ENCODE data around the gene RABL3. TPM values are rescaled to one million over a fixed set of nuclear protein-coding genes. Genes with fewer than 3 reads are reported as not detected.
"Not testable (repeated sequence)": the region's sequence is repeated elsewhere in the genome, so short reads cannot be mapped to it uniquely, and the experiment has no call there.

RABL3 gene, protein sequence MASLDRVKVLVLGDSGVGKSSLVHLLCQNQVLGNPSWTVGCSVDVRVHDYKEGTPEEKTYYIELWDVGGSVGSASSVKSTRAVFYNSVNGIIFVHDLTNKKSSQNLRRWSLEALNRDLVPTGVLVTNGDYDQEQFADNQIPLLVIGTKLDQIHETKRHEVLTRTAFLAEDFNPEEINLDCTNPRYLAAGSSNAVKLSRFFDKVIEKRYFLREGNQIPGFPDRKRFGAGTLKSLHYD
- 10 to 100 TPM; 21.2 to 31.3 (median 26.9) TPM for polyA plus RNA-seq (ENCODE audit: insufficient read depth in 1 of 5, insufficient read length in 5 of 5, low replicate concordance in 1 of 5)
- long read RNA-seq, donor 1, partial matches to known transcripts = 44 of 48 reads
- long read RNA-seq, donor 1, other reads (novel, unspliced or antisense) = 0 of 48 reads
- long read RNA-seq, donor 2, partial matches to known transcripts = 0 of 3 reads
- long read RNA-seq, donor 2, other reads (novel, unspliced or antisense) = 0 of 3 reads
- long read RNA-seq, donor 3, partial matches to known transcripts = 0 of 4 reads
- long read RNA-seq, donor 3, other reads (novel, unspliced or antisense) = 0 of 4 reads
- long read RNA-seq, donor 4, partial matches to known transcripts = 0 of 5 reads
- long read RNA-seq, donor 4, other reads (novel, unspliced or antisense) = 0 of 5 reads
- long read RNA-seq, donor 5, transcript RABL3-201 (8 exons, 3,883 nt) = major isoform, 9 of 9 reads
- long read RNA-seq, donor 5, partial matches to known transcripts = 0 of 9 reads
- long read RNA-seq, donor 5, other reads (novel, unspliced or antisense) = 0 of 9 reads
- long read RNA-seq, donor 6, transcript RABL3-201 (8 exons, 3,883 nt) = major isoform, 8 of 8 reads
- long read RNA-seq, donor 6, partial matches to known transcripts = 0 of 8 reads
- long read RNA-seq, donor 6, other reads (novel, unspliced or antisense) = 0 of 8 reads
- long read RNA-seq, donor 7, transcript RABL3-201 (8 exons, 3,883 nt) = major isoform, 7 of 7 reads
- long read RNA-seq, donor 7, partial matches to known transcripts = 0 of 7 reads
- long read RNA-seq, donor 7, other reads (novel, unspliced or antisense) = 0 of 7 reads
- long read RNA-seq, donor 8, partial matches to known transcripts = 0 of 3 reads
- long read RNA-seq, donor 8, other reads (novel, unspliced or antisense) = 0 of 3 reads

DNA sequence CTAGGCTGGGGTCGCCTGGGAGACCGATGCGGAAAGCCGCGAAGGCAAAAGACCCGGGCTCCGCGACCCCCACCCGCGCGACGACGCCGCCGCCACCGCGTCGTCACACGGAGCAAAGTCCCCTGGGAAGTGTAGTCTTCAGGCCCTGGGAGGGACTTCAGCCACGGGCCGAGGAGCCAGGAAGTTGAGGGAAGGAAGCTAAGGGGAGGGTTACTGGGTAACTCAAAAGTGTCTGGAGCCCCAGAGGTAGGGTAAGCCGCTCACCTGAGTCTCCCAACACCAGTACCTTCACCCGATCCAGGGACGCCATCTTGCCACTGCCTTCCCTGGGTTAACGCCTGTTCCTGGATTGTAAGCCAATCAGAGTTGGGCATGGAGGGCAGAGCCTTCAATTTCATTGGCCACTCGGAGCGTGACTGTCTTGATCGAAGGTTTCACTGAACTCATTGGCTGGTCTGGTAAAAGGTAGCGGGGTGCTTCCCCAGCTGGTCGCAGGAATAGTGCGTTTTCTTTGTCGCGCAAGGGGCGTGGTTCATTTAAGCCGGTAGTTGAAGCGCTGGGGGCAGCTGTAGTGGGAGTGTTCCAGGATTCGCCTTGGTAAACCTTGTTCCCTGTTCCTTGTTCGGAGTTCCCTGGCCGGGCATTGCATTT is at the start of gene RABL3, which contains the start of gene GTF2E1:
RABL3 (minus strand) TSS at position 319 of the 651 bp plus-strand sequence; CDS start at position 310, 9 bp downstream.
GTF2E1 (plus strand) TSS at position 547 of the 651 bp plus-strand sequence. CDS start 7,809 bp downstream, outside the sequence.
- DNase-seq = peak; percentile 97 to 98

DNA sequence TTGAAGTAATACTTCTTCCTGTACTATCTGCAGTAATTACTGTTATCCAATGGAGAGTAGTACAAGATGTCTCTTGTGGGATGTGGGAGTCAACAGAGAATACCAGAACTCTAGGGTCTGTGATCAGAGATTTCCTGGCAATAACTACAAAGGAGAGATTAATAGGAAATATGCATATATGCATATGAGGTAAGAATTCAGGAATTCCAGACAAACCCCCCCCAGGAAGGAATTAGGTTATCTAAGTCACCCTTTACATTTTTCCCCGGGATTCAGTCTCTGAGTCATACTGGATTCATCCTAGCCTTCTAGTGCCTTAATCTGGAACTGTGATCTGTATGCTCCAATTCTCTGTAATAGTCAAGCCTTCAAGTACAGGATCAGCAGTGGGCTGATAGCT is 49.6 kb upstream of the RABL3 start:
- DNase-seq = no peak

DNA sequence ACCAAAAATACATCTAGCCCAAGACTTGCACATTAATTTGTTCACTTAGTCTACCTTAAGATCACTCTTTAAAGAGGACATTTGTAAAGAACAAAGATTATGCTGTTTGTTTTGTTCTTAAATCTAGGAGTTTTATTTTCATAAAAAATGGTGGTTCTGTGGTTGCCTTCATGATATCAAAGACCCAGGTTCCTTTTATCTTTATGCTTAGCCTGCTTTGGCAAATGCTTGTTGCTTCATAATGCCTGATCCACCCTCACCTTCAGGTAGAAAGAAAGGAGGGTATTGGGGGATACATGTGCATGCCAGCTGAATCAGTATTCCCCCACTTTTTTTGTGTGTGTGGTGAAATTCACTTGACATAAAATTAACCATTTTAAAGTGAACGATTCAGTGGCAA is 48.7 kb upstream of the RABL3 start:
- no peak for DNase-seq

DNA sequence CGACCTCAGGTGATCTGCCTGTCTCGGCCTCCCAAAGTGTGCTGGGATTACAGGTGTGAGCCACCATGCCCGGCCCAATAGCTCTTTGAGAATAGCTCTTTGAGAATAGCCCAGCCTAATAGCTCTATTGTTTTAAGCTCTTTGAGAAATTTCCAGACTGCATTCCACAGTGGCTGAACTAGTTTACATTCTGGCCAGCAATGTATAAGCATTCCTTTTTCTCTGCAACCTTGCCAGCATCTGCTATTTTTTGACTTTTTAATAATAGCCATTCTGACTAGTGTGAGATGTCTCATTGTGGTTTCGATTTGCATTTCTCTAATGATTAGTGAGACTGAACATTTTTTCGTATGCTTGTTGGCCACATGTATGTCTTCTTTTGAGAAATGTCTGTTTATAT is 43.5 kb upstream of the RABL3 start:
- not testable (repeated sequence) for DNase-seq

DNA sequence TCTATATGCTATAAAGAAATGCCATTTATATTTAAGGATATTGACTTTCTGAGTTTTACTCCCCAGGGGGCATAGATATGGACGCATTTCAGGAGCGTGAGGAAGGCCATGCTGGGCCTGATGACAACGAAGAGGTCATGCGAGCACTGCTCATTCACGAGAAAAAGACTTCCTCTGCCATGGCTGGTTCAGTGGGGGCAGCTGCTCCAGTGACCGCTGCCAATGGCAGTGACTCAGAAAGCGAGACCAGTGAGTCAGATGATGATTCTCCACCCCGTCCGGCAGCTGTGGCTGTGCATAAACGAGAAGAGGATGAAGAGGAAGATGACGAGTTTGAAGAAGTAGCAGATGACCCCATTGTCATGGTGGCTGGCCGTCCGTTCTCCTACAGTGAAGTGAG is 38.7 kb upstream of the RABL3 start:
- DNase-seq = no peak

DNA sequence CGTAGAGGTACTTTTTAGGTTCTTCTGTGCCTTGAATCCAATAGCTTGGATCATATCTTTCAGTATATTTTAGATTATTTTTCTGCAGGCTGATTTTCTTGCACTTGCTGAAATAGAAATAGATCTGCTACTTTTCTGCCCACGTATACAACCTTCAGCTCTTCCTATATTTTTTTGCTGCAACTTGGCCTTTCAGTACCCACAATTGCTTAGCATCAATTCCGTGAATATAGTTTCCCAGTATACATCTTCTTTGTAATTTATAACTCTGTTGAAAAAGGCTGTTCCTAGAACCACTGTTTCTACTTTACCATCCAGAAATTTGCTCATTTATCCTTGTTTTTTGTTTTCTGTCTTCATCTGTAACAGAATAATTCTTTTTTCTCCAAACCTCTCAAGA is 36.5 kb upstream of the RABL3 start:
- DNase-seq = no peak

DNA sequence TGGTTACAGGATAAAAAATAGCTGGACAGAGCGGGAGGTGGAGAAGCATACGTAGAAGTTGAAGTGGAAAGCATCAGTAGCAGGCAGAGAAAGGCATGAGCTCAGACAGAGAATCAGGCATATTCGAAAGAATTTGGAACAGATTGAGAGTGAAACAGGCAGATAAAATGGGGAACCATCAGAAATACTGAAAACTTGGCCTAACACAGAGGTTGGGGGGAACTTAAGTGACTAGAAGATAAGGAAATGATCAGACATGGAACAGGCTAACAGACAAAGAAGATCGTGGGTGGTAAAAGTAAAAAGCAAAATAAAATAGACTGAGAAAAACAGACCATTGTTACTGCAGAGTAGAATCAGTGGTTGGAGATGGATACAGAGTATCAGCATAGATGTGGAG is 33.1 kb upstream of the RABL3 start:
- no peak for DNase-seq

DNA sequence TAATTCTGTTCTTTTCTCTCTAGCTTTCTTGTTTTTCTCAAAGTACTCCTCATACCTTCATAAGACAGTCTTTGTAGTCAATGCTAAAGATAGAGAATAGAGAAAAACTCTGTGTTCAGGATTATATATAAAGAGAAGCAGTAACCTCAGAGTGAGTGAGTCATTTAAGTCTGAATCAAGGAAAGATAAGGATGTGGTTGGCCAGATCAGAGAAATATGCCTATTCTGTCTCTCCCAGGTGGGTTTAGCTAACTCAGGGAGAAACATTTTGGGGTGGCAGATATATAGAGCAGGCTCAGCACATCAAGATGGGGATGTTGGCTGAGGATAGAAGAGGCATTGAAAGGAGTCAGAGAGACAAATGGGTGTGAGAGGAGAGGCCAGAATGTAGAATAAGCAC is 31.6 kb upstream of the RABL3 start:
- no peak for DNase-seq

DNA sequence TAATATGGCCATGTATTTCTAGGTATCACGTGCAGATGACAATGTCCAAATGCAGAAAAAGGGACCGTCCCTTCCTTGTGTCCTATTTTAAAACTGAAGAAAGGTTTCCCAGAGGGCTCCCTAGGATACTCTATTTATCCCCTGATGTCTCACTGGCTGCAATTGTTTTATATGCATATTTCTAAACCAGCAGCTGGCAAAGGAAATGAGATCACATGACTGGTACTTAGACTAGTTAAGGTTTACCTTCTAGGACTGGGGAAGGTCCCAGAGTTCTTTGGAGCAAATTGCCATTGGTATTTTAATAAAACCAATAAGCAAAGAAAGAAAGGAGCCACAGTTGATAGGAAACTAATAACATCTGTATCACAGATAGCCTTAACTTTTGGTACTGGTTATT is 29.8 kb upstream of the RABL3 start:
- no peak for DNase-seq

DNA sequence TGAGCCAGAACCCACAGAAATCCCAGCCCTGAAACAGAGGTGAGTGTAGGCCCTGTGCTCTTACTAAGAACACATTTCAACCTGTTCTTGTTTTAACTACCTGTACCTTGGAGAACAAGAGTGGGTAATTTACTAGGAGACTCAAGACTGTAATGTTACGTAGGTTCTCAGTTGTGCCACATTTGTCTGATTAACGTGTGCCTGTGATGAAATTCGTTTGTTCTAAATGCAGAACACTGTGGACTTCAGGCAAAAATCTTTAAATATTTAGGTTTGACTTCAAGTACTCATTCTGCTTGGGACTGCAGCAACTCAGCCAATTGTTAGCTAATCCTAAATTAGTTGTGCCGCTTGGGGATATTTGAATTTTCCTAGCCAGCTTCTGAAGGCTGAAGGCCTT is 28.6 kb upstream of the RABL3 start:
- no peak for DNase-seq

DNA sequence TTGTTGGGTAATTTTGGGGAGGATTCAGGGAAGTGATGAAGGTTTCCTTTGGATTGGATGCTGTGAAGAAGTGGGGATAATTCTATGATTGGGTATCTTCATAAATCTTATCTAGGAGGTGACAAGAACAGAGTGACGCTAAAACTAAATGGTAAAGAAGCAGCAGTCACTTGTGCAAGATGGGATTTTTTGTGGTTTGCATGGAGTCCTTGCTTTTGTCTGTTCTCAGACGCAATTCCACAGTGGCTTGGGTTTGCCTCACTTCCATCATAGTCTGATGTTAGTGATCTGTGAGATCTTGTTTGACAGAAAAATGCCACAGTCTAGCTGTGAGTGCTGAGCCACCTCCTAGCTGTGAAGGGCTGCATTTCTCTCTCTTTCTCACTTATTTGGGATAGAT is 27.1 kb upstream of the RABL3 start:
- no peak for DNase-seq

DNA sequence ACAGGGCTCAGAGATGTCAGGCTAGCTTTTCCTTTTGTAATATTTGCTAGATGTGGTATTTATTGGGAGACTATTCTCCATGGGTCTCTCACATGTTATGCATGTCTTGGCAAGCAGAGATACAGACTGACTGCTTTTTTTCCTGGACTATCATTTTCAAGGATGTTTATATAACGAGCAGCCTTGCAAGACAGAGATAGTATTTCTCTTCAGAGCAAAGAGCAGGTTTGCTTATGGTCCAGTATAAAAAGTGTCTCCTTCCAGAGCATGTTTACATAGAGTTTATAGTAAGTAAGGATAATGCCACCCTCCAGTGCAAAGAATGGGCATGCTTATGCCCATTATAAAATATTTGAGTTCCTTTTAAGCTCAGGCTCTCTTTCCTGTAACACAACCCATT is 24.8 kb upstream of the RABL3 start:
- DNase-seq = no peak

DNA sequence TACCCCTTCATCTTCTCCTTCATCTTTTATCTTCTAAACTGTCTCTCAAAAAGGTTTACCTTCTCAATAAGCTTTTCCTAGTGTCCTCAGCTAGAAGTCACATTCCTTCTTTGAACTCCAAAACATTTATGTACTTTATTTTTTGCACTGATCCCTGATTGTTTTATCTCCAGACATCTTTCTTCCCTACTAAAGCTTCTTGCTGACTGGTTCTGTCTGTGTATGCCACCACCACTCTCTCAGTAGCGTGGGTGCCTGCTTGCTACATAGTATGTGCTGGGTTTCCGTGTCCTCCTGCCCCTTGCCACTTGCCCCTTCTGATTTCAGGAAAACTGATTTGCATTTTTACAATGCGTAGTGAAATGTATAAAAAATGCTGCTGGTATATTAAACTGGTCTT is 24.3 kb upstream of the RABL3 start:
- no peak for DNase-seq

DNA sequence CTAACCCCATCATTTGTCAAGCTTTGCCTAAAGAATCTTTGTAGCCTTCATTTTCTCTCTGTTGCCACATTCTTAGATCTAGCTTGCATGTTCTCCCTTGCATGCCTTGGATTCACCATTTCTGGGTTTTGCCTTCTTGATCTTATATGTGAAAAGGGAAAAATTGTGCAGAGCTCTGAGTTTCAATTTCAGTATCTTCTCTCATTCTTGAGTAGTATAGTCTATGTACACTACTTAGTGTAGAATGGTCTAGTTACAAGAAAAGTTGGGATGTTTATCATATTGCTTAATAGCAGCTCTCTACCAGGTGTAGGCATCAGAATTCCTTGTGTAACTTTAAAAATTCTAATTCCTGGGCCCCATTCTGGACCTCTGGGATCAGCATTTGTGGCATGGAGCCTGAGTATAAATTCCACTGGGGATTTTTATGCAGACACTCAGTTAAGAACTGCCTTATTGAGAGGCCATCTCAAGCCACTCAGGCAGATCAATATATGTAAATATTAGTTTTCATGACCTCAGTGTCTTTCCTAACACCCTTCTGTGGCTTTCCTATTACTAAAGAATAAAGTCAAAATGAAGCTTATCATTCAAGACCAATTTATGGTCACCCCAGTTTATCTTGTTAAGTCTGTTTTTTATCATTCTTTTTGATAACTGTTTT is 23.6 kb upstream of the RABL3 start:
- no peak for DNase-seq

DNA sequence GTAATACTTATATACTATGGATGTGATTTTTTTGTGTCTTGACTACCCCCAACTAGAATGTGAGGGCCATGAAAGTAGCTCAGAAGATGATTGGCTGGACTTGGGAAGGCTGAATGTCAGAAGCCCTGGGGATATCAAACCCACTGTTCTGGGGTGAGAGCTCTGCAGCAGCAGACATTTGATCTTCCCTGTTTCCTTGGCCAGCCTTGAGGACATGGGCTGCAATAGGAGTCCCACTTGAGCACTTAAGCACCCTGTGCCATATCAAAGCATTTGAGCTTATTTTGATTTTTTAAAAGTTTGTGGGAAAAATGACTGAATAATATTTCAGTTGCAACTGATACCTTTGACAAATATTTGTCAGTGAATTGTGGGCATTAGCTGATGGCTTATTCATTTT is 21.9 kb upstream of the RABL3 start:
- DNase-seq = no peak

DNA sequence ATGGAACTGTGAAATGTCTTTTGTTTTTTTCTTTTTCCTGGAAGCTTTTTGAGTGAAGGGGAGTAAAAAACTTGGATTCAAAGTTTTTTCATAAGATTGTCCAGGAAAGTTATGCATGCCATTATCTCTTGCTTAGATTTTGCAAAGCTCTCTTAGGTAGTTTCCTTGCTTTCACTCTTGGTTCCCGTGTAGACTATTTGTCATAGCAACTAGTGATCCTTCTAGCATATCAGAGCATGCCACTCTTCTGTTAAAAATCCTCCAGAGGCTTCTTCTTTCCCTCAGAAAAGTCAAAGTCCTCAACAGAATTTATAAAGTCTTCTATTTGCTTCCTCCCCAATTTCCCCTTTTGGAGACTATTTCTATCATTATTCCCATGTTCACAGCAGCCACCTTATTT is 21.3 kb upstream of the RABL3 start:
- DNase-seq = no peak

DNA sequence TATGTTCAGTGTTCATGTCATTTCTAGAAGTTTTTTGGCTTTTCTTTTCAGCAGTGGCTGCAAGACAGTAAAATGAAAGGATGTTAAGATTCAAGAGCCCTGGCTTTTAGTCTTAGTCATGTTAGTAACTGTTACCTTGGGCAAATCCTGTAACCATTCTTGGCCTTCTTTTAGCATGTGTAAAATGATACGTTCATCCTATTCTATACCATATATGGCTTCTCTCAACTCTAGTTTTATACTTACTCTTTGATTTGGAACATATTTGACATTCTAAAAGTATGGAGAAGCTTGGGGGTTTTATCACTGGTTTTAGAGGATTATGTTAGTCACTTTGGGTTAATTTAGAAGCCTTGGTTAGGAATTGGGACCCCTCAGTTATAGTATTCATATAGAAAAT is 20.3 kb upstream of the RABL3 start:
- DNase-seq = no peak

DNA sequence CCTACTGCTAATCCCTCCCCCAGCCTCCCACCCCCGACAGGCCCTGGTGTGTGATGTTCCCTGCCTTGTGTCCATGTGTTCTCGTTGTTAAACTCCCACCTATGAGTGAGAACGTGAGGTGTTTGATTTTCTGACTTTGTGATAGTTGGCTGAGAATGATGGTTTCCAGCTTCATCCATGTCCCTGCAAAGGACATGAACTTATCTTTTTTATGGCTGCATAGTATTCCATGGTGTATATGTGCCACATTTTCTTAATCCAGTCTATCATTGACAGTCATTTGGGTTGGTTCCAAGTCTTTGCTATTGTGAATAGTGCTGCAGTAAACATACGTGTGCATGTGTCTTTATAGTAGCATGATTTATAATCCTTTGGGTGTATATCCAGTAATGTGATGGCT is 16.2 kb upstream of the RABL3 start:
- not testable (repeated sequence) for DNase-seq

DNA sequence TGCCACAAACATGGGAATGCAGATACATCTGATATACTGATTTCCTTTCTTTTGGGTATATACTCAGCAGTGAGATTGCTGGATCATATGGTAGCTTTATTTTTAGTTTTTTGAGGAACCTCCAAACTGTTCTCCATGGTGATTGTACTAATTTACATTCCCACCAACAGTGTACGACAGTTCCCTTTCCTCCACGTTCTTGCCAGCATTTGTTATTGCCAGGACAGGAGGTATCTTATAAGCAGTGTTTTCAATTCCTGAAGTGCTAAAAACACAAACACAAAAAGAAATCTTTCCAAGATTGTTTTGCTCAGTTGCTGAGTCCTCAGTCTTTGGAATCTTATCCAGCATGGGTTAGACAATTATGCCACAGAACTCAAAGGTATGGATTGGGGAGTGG is 13.7 kb upstream of the RABL3 start:
- no peak for DNase-seq

DNA sequence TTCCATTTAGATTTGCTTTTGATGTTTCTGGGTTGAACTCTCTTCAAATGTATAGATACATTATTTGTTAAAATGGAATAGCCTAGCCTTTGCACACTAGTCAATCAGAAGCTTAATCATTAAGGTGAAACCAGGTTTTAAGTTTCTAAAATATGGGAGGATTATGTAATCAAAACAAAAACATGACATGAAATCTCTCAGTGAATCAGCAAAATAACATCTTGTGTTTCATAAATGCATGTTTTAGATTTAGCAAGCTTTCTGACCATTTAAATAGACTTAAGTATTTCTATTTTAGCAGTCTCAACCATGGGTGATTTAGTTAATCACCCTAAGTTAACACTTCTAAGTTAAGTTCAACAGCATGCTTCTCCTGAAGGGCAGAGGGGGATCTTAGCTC is 11.5 kb upstream of the RABL3 start:
- DNase-seq = no peak

DNA sequence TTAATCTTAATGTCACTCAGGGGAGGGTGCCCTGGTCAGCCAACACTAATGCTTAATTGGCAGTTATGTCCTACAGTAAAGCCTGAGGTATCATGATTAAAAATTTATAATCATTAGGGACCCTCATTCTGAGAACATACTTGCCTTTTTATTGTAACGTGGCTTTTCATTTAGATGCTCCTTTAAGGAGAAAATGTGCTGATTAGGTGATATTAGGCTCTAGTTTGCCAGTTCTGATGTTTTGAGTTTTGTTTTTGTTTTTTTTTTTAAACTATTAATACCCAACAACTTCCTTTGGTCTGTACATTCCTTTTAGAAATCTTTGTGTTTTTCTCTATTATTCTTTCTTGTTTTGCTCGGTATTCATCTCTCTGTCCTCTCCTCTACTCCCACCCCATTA is 10.5 kb upstream of the RABL3 start:
- DNase-seq = no peak
